Measurements from ENCODE around the gene LCN12.

DNA sequence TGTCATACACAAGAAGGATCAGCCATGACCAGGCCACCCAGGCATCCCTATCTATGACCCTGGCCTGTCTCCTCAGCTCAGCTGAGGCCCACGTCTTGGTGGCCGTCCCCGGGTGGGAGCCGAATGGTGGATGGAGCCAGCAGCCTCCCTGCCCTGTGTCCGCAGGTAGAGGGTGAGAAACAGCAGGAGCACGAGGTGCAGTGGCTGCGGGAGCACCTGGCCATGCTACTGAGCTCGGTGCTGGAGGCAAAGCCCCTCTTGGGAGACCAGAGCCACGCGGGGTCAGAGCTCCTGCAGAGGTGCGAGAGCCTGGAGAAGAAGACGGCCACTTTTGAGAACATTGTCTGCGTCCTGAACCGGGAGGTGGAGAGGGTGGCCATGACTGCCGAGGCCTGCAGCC lies 32.0 kb upstream of the LCN12 start:
- TF ChIP-seq CTCF (IDR thresholded peaks at IDR 0.05; ENCODE audit: low read depth, low read length, poor library complexity, severe bottlenecking) (no peak), EZH2phosphoT487 (IDR thresholded peaks at IDR 0.05; ENCODE audit: borderline replicate concordance, low read length) (no peak)

Data from DOHH2 (cell line).